Measurements from ENCODE around the gene NSUN6. TPM values are rescaled to one million over a fixed set of nuclear protein-coding genes. Genes with fewer than 3 reads are reported as not detected.

Gene NSUN6
- polyA plus RNA-seq, 4 donors: 6.0 to 21.9 (median 8.5) TPM

GRCh38 chr10:18532881-18533535 lies 118.4 kb downstream of the NSUN6 start:
- no peak overlapping the region for H3K27ac ChIP-seq (ENCODE audit: low read depth in 1 of 3, low read length in 2 of 3)
- H3K4me1 ChIP-seq (ENCODE audit: control insufficient read depth in 3 of 3, insufficient read depth in 2 of 3, low read depth in 1 of 3, low read length in 2 of 3): no peaks in the 10 kb centered on the region
- DNase-seq (no peak), FAIRE-seq (no peak)
- H3K36me3 ChIP-seq (ENCODE audit: control insufficient read depth in 3 of 3, insufficient read depth in 2 of 3, low read depth in 1 of 3, low read length in 3 of 3): peaks cover 2 to 10% (median 5%) of the 10 kb centered on the region in 3 donors
- H3K4me3 ChIP-seq (ENCODE audit: low read depth in 1 of 3, low read length in 3 of 3): no peak overlapping the region
- peaks cover 0 to 10% of the 10 kb centered on the region in 2 donors for H3K9me3 ChIP-seq (ENCODE audit: control insufficient read depth in 2 of 2, insufficient read depth in 1 of 2, low read depth in 1 of 2, low read length in 1 of 2)
- 72 to 82% (median 81%) methylated on average over 7 of the region's 7 CpGs for WGBS, 3 donors
- no peaks in the 10 kb centered on the region for H3K27me3 ChIP-seq (ENCODE audit: control insufficient read depth in 3 of 3, insufficient read depth in 3 of 3, low read length in 3 of 3)

GRCh38 chr10:18528292-18528691 lies 123.1 kb downstream of the NSUN6 start:
- WGBS, 3 donors: 77 to 94% (median 87%) methylated on average over 3 of the region's 3 CpGs
- Histone ChIP-seq H3K9me3 (ENCODE audit: control insufficient read depth in 2 of 2, insufficient read depth in 1 of 2, low read depth in 1 of 2, low read length in 1 of 2) (peaks cover 0 to 10% of the 10 kb centered on the region in 2 donors), H3K4me1 (ENCODE audit: control insufficient read depth in 3 of 3, insufficient read depth in 2 of 3, low read depth in 1 of 3, low read length in 2 of 3) (no peaks in the 10 kb centered on the region), H3K27me3 (ENCODE audit: control insufficient read depth in 3 of 3, insufficient read depth in 3 of 3, low read length in 3 of 3) (no peaks in the 10 kb centered on the region), H3K36me3 (ENCODE audit: control insufficient read depth in 3 of 3, insufficient read depth in 2 of 3, low read depth in 1 of 3, low read length in 3 of 3) (peaks cover 0 to 2% (median 0%) of the 10 kb centered on the region in 3 donors), H3K27ac (ENCODE audit: low read depth in 1 of 3, low read length in 2 of 3) (no peak overlapping the region), H3K4me3 (ENCODE audit: low read depth in 1 of 3, low read length in 3 of 3) (no peak overlapping the region)
- DNase-seq (no peak), FAIRE-seq (no peak)

- no peak overlapping the region for H3K27ac ChIP-seq (ENCODE audit: low read depth in 1 of 3, low read length in 2 of 3)
- H3K36me3 ChIP-seq (ENCODE audit: control insufficient read depth in 3 of 3, insufficient read depth in 2 of 3, low read depth in 1 of 3, low read length in 3 of 3): peaks cover 0 to 2% (median 0%) of the 10 kb centered on the region in 3 donors
- H3K9me3 ChIP-seq (ENCODE audit: control insufficient read depth in 2 of 2, insufficient read depth in 1 of 2, low read depth in 1 of 2, low read length in 1 of 2): peaks cover 0 to 10% of the 10 kb centered on the region in 2 donors
- DNase-seq (no peak), FAIRE-seq (no peak)
- H3K4me1 ChIP-seq (ENCODE audit: control insufficient read depth in 3 of 3, insufficient read depth in 2 of 3, low read depth in 1 of 3, low read length in 2 of 3): no peaks in the 10 kb centered on the region
- H3K4me3 ChIP-seq (ENCODE audit: low read depth in 1 of 3, low read length in 3 of 3): no peak overlapping the region
- no peaks in the 10 kb centered on the region for H3K27me3 ChIP-seq (ENCODE audit: control insufficient read depth in 3 of 3, insufficient read depth in 3 of 3, low read length in 3 of 3)
- 72 to 93% (median 83%) methylated on average over 2 of the region's 2 CpGs for WGBS, 3 donors
Measured at GRCh38 chr10:18527687-18528086, 123.7 kb downstream of the NSUN6 start.

GRCh38 chr10:18523858-18524257 lies 127.5 kb downstream of the NSUN6 start:
- peaks cover 0 to 6% (median 0%) of the 10 kb centered on the region in 3 donors for H3K36me3 ChIP-seq (ENCODE audit: control insufficient read depth in 3 of 3, insufficient read depth in 2 of 3, low read depth in 1 of 3, low read length in 3 of 3)
- 82 to 89% (median 86%) methylated on average over 2 of the region's 2 CpGs for WGBS, 3 donors
- H3K9me3 ChIP-seq (ENCODE audit: control insufficient read depth in 2 of 2, insufficient read depth in 1 of 2, low read depth in 1 of 2, low read length in 1 of 2): no peaks in the 10 kb centered on the region
- H3K27me3 ChIP-seq (ENCODE audit: control insufficient read depth in 3 of 3, insufficient read depth in 3 of 3, low read length in 3 of 3): no peaks in the 10 kb centered on the region
- H3K4me1 ChIP-seq (ENCODE audit: control insufficient read depth in 3 of 3, insufficient read depth in 2 of 3, low read depth in 1 of 3, low read length in 2 of 3): no peaks in the 10 kb centered on the region
- no peak overlapping the region for H3K4me3 ChIP-seq (ENCODE audit: low read depth in 1 of 3, low read length in 3 of 3)
- no peak for DNase-seq
- FAIRE-seq: no peak
- no peak overlapping the region for H3K27ac ChIP-seq (ENCODE audit: low read depth in 1 of 3, low read length in 2 of 3)

- Histone ChIP-seq H3K9me3 (ENCODE audit: control insufficient read depth in 2 of 2, insufficient read depth in 1 of 2, low read depth in 1 of 2, low read length in 1 of 2) (no peaks in the 10 kb centered on the region), H3K27ac (ENCODE audit: low read depth in 1 of 3, low read length in 2 of 3) (no peak overlapping the region), H3K36me3 (ENCODE audit: control insufficient read depth in 3 of 3, insufficient read depth in 2 of 3, low read depth in 1 of 3, low read length in 3 of 3) (peaks cover 0 to 4% (median 0%) of the 10 kb centered on the region in 3 donors), H3K27me3 (ENCODE audit: control insufficient read depth in 3 of 3, insufficient read depth in 3 of 3, low read length in 3 of 3) (no peaks in the 10 kb centered on the region), H3K4me3 (ENCODE audit: low read depth in 1 of 3, low read length in 3 of 3) (no peak overlapping the region), H3K4me1 (ENCODE audit: control insufficient read depth in 3 of 3, insufficient read depth in 2 of 3, low read depth in 1 of 3, low read length in 2 of 3) (no peaks in the 10 kb centered on the region)
- FAIRE-seq (no peak), DNase-seq (no peak)
- WGBS, 3 donors: 37 to 52% (median 47%) methylated on average over 1 of the region's 1 CpG
Measured at GRCh38 chr10:18523025-18523424, 128.4 kb downstream of the NSUN6 start.

GRCh38 chr10:18516851-18517250 lies 134.5 kb downstream of the NSUN6 start:
- no peak for FAIRE-seq

GRCh38 chr10:18514537-18514936 lies 136.8 kb downstream of the NSUN6 start:
- Histone ChIP-seq H3K9me3 (ENCODE audit: control insufficient read depth in 2 of 2, insufficient read depth in 1 of 2, low read depth in 1 of 2, low read length in 1 of 2) (no peaks in the 10 kb centered on the region), H3K27me3 (ENCODE audit: control insufficient read depth in 3 of 3, insufficient read depth in 3 of 3, low read length in 3 of 3) (no peaks in the 10 kb centered on the region), H3K36me3 (ENCODE audit: control insufficient read depth in 3 of 3, insufficient read depth in 2 of 3, low read depth in 1 of 3, low read length in 3 of 3) (peaks cover 0 to 3% (median 0%) of the 10 kb centered on the region in 3 donors), H3K4me1 (ENCODE audit: control insufficient read depth in 3 of 3, insufficient read depth in 2 of 3, low read depth in 1 of 3, low read length in 2 of 3) (no peaks in the 10 kb centered on the region), H3K27ac (ENCODE audit: low read depth in 1 of 3, low read length in 2 of 3) (no peak overlapping the region), H3K4me3 (ENCODE audit: low read depth in 1 of 3, low read length in 3 of 3) (no peak overlapping the region)
- DNase-seq: no peak
- FAIRE-seq: no peak

More at GRCh38 chr10:18516851-18517250, 134.5 kb downstream of the NSUN6 start:
- 94 to 99% (median 95%) methylated on average over 3 of the region's 3 CpGs for WGBS, 3 donors
- no peak for DNase-seq
- H3K4me3 ChIP-seq (ENCODE audit: low read depth in 1 of 3, low read length in 3 of 3): no peak overlapping the region
- no peaks in the 10 kb centered on the region for H3K9me3 ChIP-seq (ENCODE audit: control insufficient read depth in 2 of 2, insufficient read depth in 1 of 2, low read depth in 1 of 2, low read length in 1 of 2)
- H3K27ac ChIP-seq (ENCODE audit: low read depth in 1 of 3, low read length in 2 of 3): no peak overlapping the region
- H3K27me3 ChIP-seq (ENCODE audit: control insufficient read depth in 3 of 3, insufficient read depth in 3 of 3, low read length in 3 of 3): no peaks in the 10 kb centered on the region
- peaks cover 0 to 7% (median 0%) of the 10 kb centered on the region in 3 donors for H3K36me3 ChIP-seq (ENCODE audit: control insufficient read depth in 3 of 3, insufficient read depth in 2 of 3, low read depth in 1 of 3, low read length in 3 of 3)
- H3K4me1 ChIP-seq (ENCODE audit: control insufficient read depth in 3 of 3, insufficient read depth in 2 of 3, low read depth in 1 of 3, low read length in 2 of 3): no peaks in the 10 kb centered on the region

GRCh38 chr10:18508587-18508986 lies 142.8 kb downstream of the NSUN6 start:
- Histone ChIP-seq H3K27me3 (ENCODE audit: control insufficient read depth in 3 of 3, insufficient read depth in 3 of 3, low read length in 3 of 3) (no peaks in the 10 kb centered on the region), H3K4me3 (ENCODE audit: low read depth in 1 of 3, low read length in 3 of 3) (no peak overlapping the region), H3K9me3 (ENCODE audit: control insufficient read depth in 2 of 2, insufficient read depth in 1 of 2, low read depth in 1 of 2, low read length in 1 of 2) (no peaks in the 10 kb centered on the region), H3K4me1 (ENCODE audit: control insufficient read depth in 3 of 3, insufficient read depth in 2 of 3, low read depth in 1 of 3, low read length in 2 of 3) (no peaks in the 10 kb centered on the region), H3K36me3 (ENCODE audit: control insufficient read depth in 3 of 3, insufficient read depth in 2 of 3, low read depth in 1 of 3, low read length in 3 of 3) (peaks cover 0 to 3% (median 0%) of the 10 kb centered on the region in 3 donors), H3K27ac (ENCODE audit: low read depth in 1 of 3, low read length in 2 of 3) (no peak overlapping the region)
- 42 to 72% (median 69%) methylated on average over 4 of the region's 4 CpGs for WGBS, 3 donors
- DNase-seq (peak; percentile 11 to 75), FAIRE-seq (no peak)

All from small intestine (tissue), 7 donors.